ENCODE results near the gene PRDM11.

PRDM11 gene

DNA sequence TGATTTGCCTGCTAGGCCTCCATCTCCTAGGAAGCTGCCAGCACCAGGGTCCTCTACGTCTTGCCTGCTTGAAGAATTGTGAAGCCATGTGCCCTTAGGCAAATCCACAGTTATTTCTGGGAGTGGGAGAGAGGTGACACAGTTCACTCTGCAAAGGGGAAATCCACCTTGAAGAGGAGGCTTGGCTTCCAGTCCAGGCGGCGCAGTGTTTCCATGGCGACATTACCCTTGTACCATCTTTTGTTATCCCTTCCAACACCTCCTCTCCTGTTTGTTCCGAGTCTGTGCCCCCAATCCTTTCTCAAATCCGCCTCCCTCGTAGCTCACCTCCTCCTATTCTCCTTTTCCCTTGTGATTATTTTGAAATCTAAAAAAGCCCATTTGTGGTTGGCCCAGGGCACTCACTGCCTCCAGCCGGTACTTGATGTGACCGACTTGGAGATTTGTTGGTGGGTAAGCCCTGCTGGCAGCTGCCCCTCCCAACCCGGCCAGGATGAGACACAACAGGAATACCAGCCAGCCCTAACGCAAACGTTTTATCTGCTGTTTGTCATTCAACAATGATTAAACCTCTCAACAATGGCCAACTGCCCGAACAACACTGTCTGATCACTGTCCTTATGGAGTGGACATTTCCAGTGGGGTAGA lies 121.3 kb downstream of the PRDM11 start:
- DNase-seq, result no peak

DNA sequence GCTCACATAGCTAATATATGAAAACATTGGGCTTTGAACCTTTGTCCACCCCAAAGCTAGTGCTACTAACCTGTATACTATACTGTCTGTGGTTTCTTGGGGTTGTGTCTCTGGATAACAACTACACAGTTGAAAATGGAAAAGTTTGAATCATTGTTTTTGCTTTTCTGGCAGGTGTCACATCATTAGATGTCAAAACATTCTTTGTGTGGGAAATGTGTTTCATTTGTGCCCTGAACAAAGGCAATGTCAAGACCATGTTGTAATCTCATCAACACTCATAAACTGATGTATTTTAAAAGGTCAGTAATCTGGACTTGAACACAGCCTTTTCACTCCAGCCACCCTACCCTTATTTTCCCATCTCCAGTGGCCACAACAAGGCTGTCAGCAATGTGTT lies 123.2 kb downstream of the PRDM11 start:
- DNase-seq, result no peak

DNA sequence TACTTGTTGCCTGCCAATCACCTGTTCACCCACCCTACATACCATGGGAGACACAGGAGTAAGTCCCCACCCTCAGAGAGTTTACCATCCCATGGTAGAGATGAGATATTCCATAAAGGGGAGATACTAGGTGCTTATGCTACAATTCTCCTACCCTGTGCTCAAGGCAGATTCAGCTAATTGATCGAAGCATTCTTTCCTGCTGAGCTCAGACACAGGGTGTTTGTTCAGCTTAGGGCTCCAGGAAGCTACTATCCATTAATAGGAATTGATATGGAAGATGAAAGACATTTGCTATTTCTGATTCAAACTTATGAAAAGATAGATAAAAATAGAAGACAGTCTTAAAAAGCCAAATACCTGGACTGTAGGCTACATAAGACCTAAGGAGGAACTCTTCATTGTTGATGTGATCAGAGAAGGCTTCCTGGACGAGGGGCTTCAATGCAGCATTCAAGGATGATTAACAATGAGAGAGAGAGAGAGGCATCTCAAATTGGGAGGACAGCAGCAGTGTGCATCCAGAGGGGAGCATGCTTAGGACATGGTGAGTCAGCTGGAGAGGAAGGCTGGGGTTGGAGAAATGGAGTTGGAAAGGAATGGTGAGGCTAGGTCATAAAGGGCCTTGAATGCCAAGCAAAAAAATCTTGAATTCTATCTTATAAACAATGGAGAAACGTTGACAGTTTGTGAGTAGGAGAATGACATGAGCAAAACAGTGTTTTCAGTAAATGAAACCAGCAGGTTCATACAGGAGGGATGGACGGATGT lies 124.7 kb downstream of the PRDM11 start:
- DNase-seq, result no peak

DNA sequence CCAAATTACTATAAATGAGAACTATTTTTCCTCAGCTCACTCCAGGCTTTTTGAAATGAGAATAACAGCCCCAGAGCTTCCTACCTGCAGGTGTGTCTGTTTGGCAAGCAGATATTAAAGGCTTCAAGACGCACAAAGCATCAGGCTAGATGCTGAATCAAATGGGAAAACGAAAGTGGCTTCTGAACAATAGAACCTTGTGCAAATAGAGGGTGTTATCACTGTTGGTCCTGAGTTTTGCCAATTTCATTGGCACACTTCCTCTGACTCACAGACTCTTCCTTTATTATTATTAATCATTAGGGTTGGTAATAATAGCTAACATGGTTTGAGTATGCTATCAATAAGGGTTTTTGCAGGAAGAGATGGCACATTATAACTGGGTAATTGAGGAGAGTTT lies 126.3 kb downstream of the PRDM11 start:
- DNase-seq, result no peak

DNA sequence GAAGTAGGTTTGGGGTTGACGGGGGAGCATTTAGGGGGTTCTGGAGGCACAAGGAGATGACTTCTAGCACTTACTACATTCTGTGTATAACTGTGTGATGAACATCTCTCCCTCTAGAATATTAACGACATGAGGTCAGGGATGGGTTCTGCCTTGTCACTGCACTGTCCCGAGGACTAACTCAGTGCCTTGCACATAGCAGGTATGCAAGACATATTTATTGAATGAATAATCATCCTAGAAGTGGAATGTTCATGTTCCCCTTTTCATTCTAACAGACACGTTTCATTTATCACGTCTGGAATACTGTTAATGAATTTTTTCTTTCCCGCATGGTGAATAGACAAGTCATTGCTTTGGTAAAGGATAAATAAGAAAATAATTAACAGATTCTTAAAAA lies 127.1 kb downstream of the PRDM11 start:
- no peak for DNase-seq

DNA sequence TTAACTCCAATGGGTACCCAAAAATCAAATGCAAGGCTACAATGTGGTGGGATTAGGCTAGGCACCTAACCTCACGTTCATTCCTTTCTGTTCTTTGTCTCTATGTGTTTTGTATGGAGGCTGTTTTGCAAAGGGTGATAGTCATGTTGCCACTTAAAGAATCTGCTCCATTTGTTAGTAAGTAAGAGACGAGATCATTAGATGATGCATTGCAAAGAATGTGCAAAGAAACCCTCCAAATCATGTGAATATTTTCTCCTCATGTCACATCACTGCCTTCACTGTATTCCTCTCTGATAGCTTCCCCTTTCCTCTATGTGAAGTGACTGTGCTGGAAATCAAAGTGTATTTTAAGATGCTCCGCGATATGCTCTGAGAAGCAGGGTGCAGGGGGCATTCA lies 127.8 kb downstream of the PRDM11 start:
- no peak for DNase-seq

DNA sequence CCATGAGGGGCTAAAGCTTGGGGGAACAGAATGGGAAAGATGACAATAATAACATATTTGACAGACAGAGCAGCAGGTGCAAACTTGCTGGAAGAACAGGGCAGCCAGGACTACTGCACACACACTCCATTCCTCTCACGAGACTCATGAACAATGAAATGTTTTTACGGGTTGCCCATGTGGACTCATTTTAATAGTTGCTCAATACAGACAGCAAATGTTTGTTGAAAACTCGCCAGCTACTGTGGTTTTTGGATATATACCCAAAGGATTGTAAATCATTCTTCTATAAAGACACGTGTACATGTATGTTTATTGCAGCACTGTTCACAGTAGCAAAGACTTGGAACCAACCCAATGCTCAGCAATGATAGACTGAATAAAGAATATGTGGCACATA lies 129.4 kb downstream of the PRDM11 start:
- no peak for DNase-seq

DNA sequence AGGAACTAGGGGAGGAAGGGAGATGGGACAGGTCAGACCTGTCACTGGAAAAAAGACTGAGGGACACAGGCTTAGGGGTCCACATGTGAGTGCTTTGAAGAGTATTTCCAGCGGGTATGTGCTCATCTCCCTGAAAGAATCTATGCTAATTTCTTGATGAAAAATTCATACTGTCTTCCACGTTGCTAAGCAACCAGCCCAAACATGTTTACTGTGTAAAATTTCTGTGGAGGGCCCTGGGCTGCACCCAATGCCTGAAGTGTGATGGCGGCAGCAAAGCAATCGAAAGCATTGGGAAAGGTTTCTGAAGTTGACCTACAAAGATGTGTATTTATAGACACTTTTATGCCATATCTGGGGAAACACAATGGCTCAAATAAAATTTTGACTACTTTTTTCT lies 132.3 kb downstream of the PRDM11 start:
- no peak for DNase-seq

DNA sequence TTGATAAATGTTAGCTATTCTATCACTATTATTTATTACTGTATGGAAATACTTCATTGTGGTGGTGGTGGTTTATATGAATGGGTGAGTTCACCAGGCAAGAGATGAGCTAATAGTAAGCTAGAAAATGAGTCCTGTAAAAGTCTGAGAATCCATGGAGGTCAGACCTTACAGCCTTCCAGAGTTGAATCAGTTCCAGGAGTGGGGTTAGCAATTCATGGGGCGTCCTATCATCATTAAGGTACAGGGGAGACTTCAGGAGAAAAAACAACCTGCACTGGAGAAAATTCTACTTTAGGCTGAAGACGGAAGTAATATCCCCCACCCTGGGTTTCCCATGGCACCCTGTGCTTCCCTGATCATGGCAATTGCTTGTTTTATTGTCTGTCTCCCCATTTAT lies 133.2 kb downstream of the PRDM11 start:
- DNase-seq, result no peak

DNA sequence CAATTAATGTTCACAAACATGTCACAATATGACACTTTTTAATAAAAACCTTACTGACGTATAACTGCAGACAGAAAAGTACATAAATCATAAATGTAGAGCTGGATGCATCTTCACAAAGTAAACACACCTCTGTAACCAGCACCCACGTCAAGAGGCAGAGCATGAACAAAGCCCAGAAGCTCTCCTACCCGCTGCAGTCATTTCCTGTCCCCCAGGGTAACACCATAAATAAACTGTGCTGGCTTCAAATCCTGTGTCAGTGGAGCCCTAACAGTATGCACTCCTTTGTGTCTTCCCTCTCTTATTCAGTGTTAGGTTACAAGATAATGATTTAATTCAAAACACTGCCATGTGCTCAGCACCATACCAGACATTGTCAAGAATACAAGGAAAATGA lies 134.0 kb downstream of the PRDM11 start:
- no peak for DNase-seq

DNA sequence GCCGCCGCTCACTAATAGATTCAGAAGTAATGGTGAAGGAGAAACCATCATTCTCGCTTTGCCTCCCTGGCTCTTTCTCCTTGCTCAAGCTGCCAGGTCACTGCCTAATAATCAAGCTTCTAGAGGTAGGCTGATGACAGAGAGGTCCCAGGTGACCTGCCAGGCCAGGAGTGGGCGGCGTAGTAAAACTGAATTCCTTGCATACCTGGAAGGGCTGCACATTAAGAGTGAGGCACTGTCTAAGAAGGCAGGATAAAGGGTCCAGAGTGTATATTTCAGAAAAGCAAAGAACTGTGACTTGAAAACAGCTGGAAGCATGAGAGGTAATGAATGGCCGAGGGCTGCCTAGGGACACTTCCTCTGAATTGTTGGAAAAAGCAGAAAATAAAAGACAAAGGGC lies 135.6 kb downstream of the PRDM11 start:
- DNase-seq, result no peak
